NB4 (cell line): ENCODE results near the gene PCDHB3.
"Not testable (repeated sequence)": the region's sequence is repeated elsewhere in the genome, so short reads cannot be mapped to it uniquely, and the experiment has no call there.

Experiments
- DNase-seq: peaks from one replicate; pipeline ENCODE4 v3.0.0; 2010; ENCODE audit warnings: low read depth
- H3K4me3 ChIP-seq: one replicate; pipeline ENCODE4 v1.5.1; 2011; ENCODE audit warnings: mild to moderate bottlenecking, low read depth, low read length, moderate library complexity
- CTCF ChIP-seq: IDR thresholded peaks from one replicate; pipeline ENCODE4 v1.5.1; 2012; ENCODE audit warnings: low read depth, low read length
- MAX ChIP-seq: IDR thresholded peaks from 2 replicates; pipeline ENCODE4 v1.6.1; 2011; ENCODE audit warnings: low read depth, low read length
- MYC ChIP-seq: IDR thresholded peaks from 2 replicates; pipeline ENCODE4 v1.6.1; 2011; ENCODE audit warnings: low read depth, low read length
- POLR2A ChIP-seq: IDR thresholded peaks from 2 replicates; pipeline ENCODE4 v1.6.1; 2011; ENCODE audit warnings: mild to moderate bottlenecking; ENCODE audit not compliant: insufficient read length; ENCODE audit errors: extremely low read depth

Gene PCDHB3

GRCh38 chr5:141105350-141105749 lies 5.1 kb downstream of the PCDHB3 start:
- DNase-seq: no peak
- TF ChIP-seq POLR2A (no peak), MYC (no peak), MAX (no peak), CTCF (no peak)
- H3K4me3 ChIP-seq: no peak overlapping the region

GRCh38 chr5:141119250-141119649 lies 19.0 kb downstream of the PCDHB3 start:
- TF ChIP-seq MAX (no peak), POLR2A (no peak), MYC (no peak), CTCF (no peak)
- DNase-seq: no peak
- H3K4me3 ChIP-seq: no peak overlapping the region

- TF ChIP-seq MYC (no peak), MAX (no peak), POLR2A (no peak), CTCF (no peak)
- H3K4me3 ChIP-seq: no peak within 1 kb of the TSS
- peak; percentile 2 for DNase-seq
These were observed 21.3 kb downstream of the PCDHB3 start, which contains the start of gene PCDHB4 for GRCh38 chr5:141121563-141121962. TSS of gene PCDHB4 (plus strand) at chr5:141121818. CDS start at chr5:141121999, 181 bp downstream.

GRCh38 chr5:141121985-141122384 lies 21.7 kb downstream of the PCDHB3 start:
- TF ChIP-seq POLR2A (no peak), CTCF (no peak), MYC (no peak), MAX (no peak)
- DNase-seq: no peak
- H3K4me3 ChIP-seq: no peak overlapping the region

- not testable (repeated sequence) for H3K4me3 ChIP-seq, DNase-seq
These were observed 23.3 kb downstream of the PCDHB3 start for GRCh38 chr5:141123396-141124135.

GRCh38 chr5:141127305-141127704 lies 27.0 kb downstream of the PCDHB3 start:
- TF ChIP-seq CTCF (no peak), MAX (no peak), POLR2A (no peak), MYC (no peak)
- DNase-seq: no peak
- no peak overlapping the region for H3K4me3 ChIP-seq
